BLaER1 (cell line): ENCODE results near the gene CLTB.

ENCODE experiments used
- H3K27ac ChIP-seq: shearing (Covaris generic); formaldehyde crosslinking; 2 replicates; pipeline ENCODE4 v1.8.1; 2022
- H3K27me3 ChIP-seq: shearing (Covaris generic); formaldehyde crosslinking; 2 replicates; pipeline ENCODE4 v1.8.1; 2022
- H3K36me3 ChIP-seq: shearing (Covaris generic); formaldehyde crosslinking; 2 replicates; pipeline ENCODE4 v1.8.1; 2022
- H3K4me1 ChIP-seq: shearing (Covaris generic); formaldehyde crosslinking; 2 replicates; pipeline ENCODE4 v1.8.1; 2022
- H3K4me2 ChIP-seq: shearing (Covaris generic); formaldehyde crosslinking; 2 replicates; pipeline ENCODE4 v1.8.1; 2022
- H3K4me3 ChIP-seq: shearing (Covaris generic); formaldehyde crosslinking; 2 replicates; pipeline ENCODE4 v1.8.1; 2022
- H3K9ac ChIP-seq: shearing (Covaris generic); formaldehyde crosslinking; 2 replicates; pipeline ENCODE4 v1.8.1; 2022
- H3K9me3 ChIP-seq: shearing (Covaris generic); formaldehyde crosslinking; 2 replicates; pipeline ENCODE4 v1.8.1; 2022
- H4K20me1 ChIP-seq: shearing (Covaris generic); formaldehyde crosslinking; 2 replicates; pipeline ENCODE4 v1.8.1; 2022
- Cebpa-rat ChIP-seq: shearing (Covaris generic); IDR thresholded peaks from 2 replicates; pipeline ENCODE4 v1.8.1; 2022

Gene CLTB

GRCh38 chr5:176371621-176372539 lies 44.5 kb downstream of the CLTB start:
- H3K9ac ChIP-seq, result no peak overlapping the region
- no peak overlapping the region for H3K27ac ChIP-seq
- no peak overlapping the region for H3K4me2 ChIP-seq
- H4K20me1 ChIP-seq, result 0 out of 2 replicates have a peak, but pooled peaks cover 5% of the 10 kb centered on the region
- no peak for TF ChIP-seq Cebpa-rat
- no peaks in the 10 kb centered on the region for H3K9me3 ChIP-seq
- peaks cover 67% of the 10 kb centered on the region for H3K36me3 ChIP-seq
- H3K4me1 ChIP-seq, result peaks cover 19% of the 10 kb centered on the region
- H3K4me3 ChIP-seq, result no peak overlapping the region
- peaks cover 7% of the 10 kb centered on the region; the same call in 1 of the 2 replicates for H3K27me3 ChIP-seq

- Histone ChIP-seq H3K36me3 (peaks cover 53% of the 10 kb centered on the region), H3K27me3 (peaks cover 25% of the 10 kb centered on the region), H3K4me1 (peaks cover 30% of the 10 kb centered on the region), H3K27ac (no peak overlapping the region), H4K20me1 (0 out of 2 replicates have a peak, but pooled peaks cover 5% of the 10 kb centered on the region), H3K9ac (no peak overlapping the region), H3K4me3 (no peak overlapping the region), H3K4me2 (no peak overlapping the region), H3K9me3 (no peaks in the 10 kb centered on the region)
- no peak for TF ChIP-seq Cebpa-rat
These were observed 46.2 kb downstream of the CLTB start for GRCh38 chr5:176369934-176370711.

- TF ChIP-seq Cebpa-rat, result no peak
- Histone ChIP-seq H3K4me2 (no peak overlapping the region), H3K4me3 (no peak overlapping the region), H3K9me3 (no peaks in the 10 kb centered on the region), H3K27me3 (peaks cover 36% of the 10 kb centered on the region), H3K4me1 (peaks cover 40% of the 10 kb centered on the region), H3K36me3 (peaks cover 53% of the 10 kb centered on the region), H3K9ac (no peak overlapping the region), H3K27ac (no peak overlapping the region), H4K20me1 (0 out of 2 replicates have a peak, but pooled peaks cover 5% of the 10 kb centered on the region)
These were observed 47.6 kb downstream of the CLTB start for GRCh38 chr5:176368726-176369125.

- Histone ChIP-seq H3K9me3 (no peaks in the 10 kb centered on the region), H3K27me3 (peaks cover 38% of the 10 kb centered on the region), H3K9ac (peak overlapping the region; percentile 82), H3K4me2 (peak overlapping the region; percentile 94), H3K4me3 (peak overlapping the region; percentile 93), H3K36me3 (peaks cover 40% of the 10 kb centered on the region), H4K20me1 (peaks cover 5% of the 10 kb centered on the region; the same call in 1 of the 2 replicates), H3K4me1 (peaks cover 45% of the 10 kb centered on the region), H3K27ac (peak overlapping the region; percentile 73)
- TF ChIP-seq Cebpa-rat, result no peak
These were observed 50.0 kb downstream of the CLTB start for GRCh38 chr5:176366232-176366894.

GRCh38 chr5:176365351-176366231 lies 50.7 kb downstream of the CLTB start, which contains the start of gene ARL10:
Gene ARL10 (plus strand): TSS chr5:176365487. CDS start chr5:176365564, 77 bp downstream.
- Histone ChIP-seq H3K4me3 (peak within 1 kb of the TSS; percentile 93), H3K36me3 (peaks cover 32% of the 10 kb centered on the region), H3K27ac (peak within 1 kb of the TSS; percentile 73), H3K4me1 (peaks cover 46% of the 10 kb centered on the region), H4K20me1 (peaks cover 12% of the 10 kb centered on the region), H3K4me2 (peak within 1 kb of the TSS; percentile 94), H3K27me3 (peaks cover 38% of the 10 kb centered on the region), H3K9me3 (no peaks in the 10 kb centered on the region), H3K9ac (peak within 1 kb of the TSS; percentile 82)
- TF ChIP-seq Cebpa-rat, result no peak

- H3K9me3 ChIP-seq, result no peaks in the 10 kb centered on the region
- H3K36me3 ChIP-seq, result peaks cover 25% of the 10 kb centered on the region
- H3K4me3 ChIP-seq, result peak overlapping the region; percentile 93
- H3K9ac ChIP-seq, result peak overlapping the region; percentile 82
- H3K4me1 ChIP-seq, result peaks cover 54% of the 10 kb centered on the region
- peak overlapping the region; percentile 73 for H3K27ac ChIP-seq
- TF ChIP-seq Cebpa-rat, result no peak
- peak overlapping the region; percentile 94 for H3K4me2 ChIP-seq
- H4K20me1 ChIP-seq, result peaks cover 19% of the 10 kb centered on the region
- peaks cover 38% of the 10 kb centered on the region for H3K27me3 ChIP-seq
These were observed 51.5 kb downstream of the CLTB start for GRCh38 chr5:176364765-176365350.

GRCh38 chr5:176362233-176362490 lies 54.2 kb downstream of the CLTB start:
- no peak for TF ChIP-seq Cebpa-rat
- Histone ChIP-seq H4K20me1 (peaks cover 40% of the 10 kb centered on the region), H3K27me3 (peaks cover 34% of the 10 kb centered on the region), H3K4me1 (peaks cover 52% of the 10 kb centered on the region), H3K4me3 (peak overlapping the region; percentile 97), H3K4me2 (peak overlapping the region; percentile 96), H3K9ac (peak overlapping the region; percentile 95; the same call in 1 of the 2 replicates), H3K36me3 (peaks cover 23% of the 10 kb centered on the region), H3K27ac (peak overlapping the region; percentile 60), H3K9me3 (no peaks in the 10 kb centered on the region)

GRCh38 chr5:176361437-176362232 lies 54.7 kb downstream of the CLTB start, which contains the start of gene KIAA1191:
Gene KIAA1191 (minus strand): TSS chr5:176361764. CDS start chr5:176359508, 2,256 bp downstream.
- no peak for TF ChIP-seq Cebpa-rat
- Histone ChIP-seq H4K20me1 (peaks cover 44% of the 10 kb centered on the region), H3K27me3 (peaks cover 28% of the 10 kb centered on the region), H3K4me3 (peak within 1 kb of the TSS; percentile 97), H3K4me1 (peaks cover 47% of the 10 kb centered on the region), H3K27ac (peak within 1 kb of the TSS; percentile 88), H3K36me3 (peaks cover 28% of the 10 kb centered on the region), H3K9me3 (no peaks in the 10 kb centered on the region), H3K4me2 (peak within 1 kb of the TSS; percentile 96), H3K9ac (peak within 1 kb of the TSS; percentile 95)
